ENCODE measurements around the gene KRTAP17-1. TPM values are rescaled to one million over a fixed set of nuclear protein-coding genes. Genes with fewer than 3 reads are reported as not detected.

Gene KRTAP17-1
- polyA plus RNA-seq, 1 donor from 2014 or later: not detected

GRCh38 chr17:41311111-41311510 is 4.4 kb downstream of the KRTAP17-1 start:
- Histone ChIP-seq H3K79me2 (replicated peaks; ENCODE audit: insufficient read depth, low read length) (no peaks in the 10 kb centered on the region), H3K4me3 (ENCODE audit: low read length) (no peak overlapping the region)
- TF ChIP-seq REST (IDR thresholded peaks at IDR 0.05; ENCODE audit: borderline replicate concordance) (no peak), EZH2 (IDR thresholded peaks at IDR 0.05; ENCODE audit: borderline replicate concordance, insufficient read depth, low read length, poor library complexity, severe bottlenecking) (no peak), POLR2AphosphoS5 (IDR thresholded peaks at IDR 0.05) (no peak), TAF1 (IDR thresholded peaks at IDR 0.05; ENCODE audit: low read depth) (no peak), RAD21 (conservative IDR thresholded peaks at IDR 0.05) (no peak), EP300 (conservative IDR thresholded peaks at IDR 0.05; ENCODE audit: poor library complexity, severe bottlenecking) (no peak), CTCF (IDR thresholded peaks at IDR 0.05; ENCODE audit: poor library complexity, severe bottlenecking) (no peak), SMC3 (conservative IDR thresholded peaks at IDR 0.05; ENCODE audit: poor library complexity) (no peak), MXI1 (conservative IDR thresholded peaks at IDR 0.05; ENCODE audit: poor library complexity, severe bottlenecking) (no peak)

DNA sequence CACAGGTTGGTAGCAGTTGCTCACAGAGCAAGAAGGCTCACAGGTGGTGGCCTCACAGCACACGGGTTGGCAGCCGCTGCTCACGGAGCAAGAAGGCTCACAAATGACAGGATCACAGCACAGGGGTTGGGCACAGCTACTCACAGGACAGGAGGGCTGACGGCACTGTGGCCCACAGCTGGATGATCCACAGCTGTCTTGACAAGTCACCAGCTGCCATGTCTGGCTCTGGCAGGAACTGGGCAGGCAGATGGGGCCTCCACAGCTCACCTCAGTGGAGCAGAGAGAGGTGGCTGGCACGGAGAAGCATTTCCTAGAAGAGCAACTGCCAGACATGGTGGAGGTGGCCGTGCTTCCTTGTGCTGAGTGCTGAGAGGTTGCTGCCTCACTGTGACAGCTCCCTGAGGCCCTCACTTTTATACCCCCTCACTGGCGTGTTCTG is 6.6 kb downstream of the KRTAP17-1 start, which contains the start of gene KRTAP16-1:
Gene KRTAP16-1, minus strand, starts transcription at position 392 of the 442 bp plus-strand sequence. Its CDS starts 56 bp downstream, at position 336.
- Histone ChIP-seq H3K27me3 (ENCODE audit: insufficient read depth, low read depth, low read length) (no peaks in the 10 kb centered on the region), H3F3A (ENCODE audit: insufficient read depth, low read length, poor library complexity, severe bottlenecking) (no peaks in the 10 kb centered on the region), H3K9me3 (ENCODE audit: low read length) (no peaks in the 10 kb centered on the region), H3K36me3 (ENCODE audit: insufficient read depth, low read length) (no peaks in the 10 kb centered on the region), H3K9me2 (ENCODE audit: insufficient read depth, low read length) (no peaks in the 10 kb centered on the region), H2AFZ (ENCODE audit: low read depth, low read length) (no peak within 1 kb of the TSS), H3K27ac (ENCODE audit: low read length) (no peak within 1 kb of the TSS), H3K4me2 (ENCODE audit: low read length) (no peak within 1 kb of the TSS), H3K9ac (ENCODE audit: low read length) (no peak within 1 kb of the TSS), H3K79me2 (replicated peaks; ENCODE audit: insufficient read depth, low read length) (no peaks in the 10 kb centered on the region), H3K4me3 (ENCODE audit: low read length) (no peak within 1 kb of the TSS), H4K20me1 (ENCODE audit: insufficient read depth) (no peaks in the 10 kb centered on the region)
- TF ChIP-seq MXI1 (conservative IDR thresholded peaks at IDR 0.05; ENCODE audit: poor library complexity, severe bottlenecking): no peak
- TF ChIP-seq TAF1 (IDR thresholded peaks at IDR 0.05; ENCODE audit: low read depth): no peak
- no peak for TF ChIP-seq RAD21 (conservative IDR thresholded peaks at IDR 0.05)
- TF ChIP-seq REST (IDR thresholded peaks at IDR 0.05; ENCODE audit: borderline replicate concordance): no peak
- TF ChIP-seq POLR2AphosphoS5 (IDR thresholded peaks at IDR 0.05): no peak
- TF ChIP-seq EP300 (conservative IDR thresholded peaks at IDR 0.05; ENCODE audit: poor library complexity, severe bottlenecking): no peak
- no peak for TF ChIP-seq SMC3 (conservative IDR thresholded peaks at IDR 0.05; ENCODE audit: poor library complexity)
- no peak for TF ChIP-seq EZH2 (IDR thresholded peaks at IDR 0.05; ENCODE audit: borderline replicate concordance, insufficient read depth, low read length, poor library complexity, severe bottlenecking)
- no peak for TF ChIP-seq CTCF (IDR thresholded peaks at IDR 0.05; ENCODE audit: poor library complexity, severe bottlenecking)

More at GRCh38 chr17:41311111-41311510, 4.4 kb downstream of the KRTAP17-1 start:
- no peaks in the 10 kb centered on the region for H3K36me3 ChIP-seq (ENCODE audit: insufficient read depth, low read length)
- no peaks in the 10 kb centered on the region for H3K27me3 ChIP-seq (ENCODE audit: insufficient read depth, low read depth, low read length)
- no peak overlapping the region for H2AFZ ChIP-seq (ENCODE audit: low read depth, low read length)
- no peak overlapping the region for H3K27ac ChIP-seq (ENCODE audit: low read length)
- H3K4me2 ChIP-seq (ENCODE audit: low read length): no peak overlapping the region
- no peak overlapping the region for H3K9ac ChIP-seq (ENCODE audit: low read length)
- H3K9me2 ChIP-seq (ENCODE audit: insufficient read depth, low read length): no peaks in the 10 kb centered on the region
- H4K20me1 ChIP-seq (ENCODE audit: insufficient read depth): no peaks in the 10 kb centered on the region
- no peaks in the 10 kb centered on the region for H3K9me3 ChIP-seq (ENCODE audit: low read length)
- H3F3A ChIP-seq (ENCODE audit: insufficient read depth, low read length, poor library complexity, severe bottlenecking): no peaks in the 10 kb centered on the region
